SK-MEL-5 (cell line): ENCODE data around the gene SCGB2B2. TPM values are rescaled to one million over a fixed set of nuclear protein-coding genes. Genes with fewer than 3 reads are reported as not detected.
"Not testable (repeated sequence)": the region's sequence is repeated elsewhere in the genome, so short reads cannot be mapped to it uniquely, and the experiment has no call there.

Experiments used
- DNase-seq: peaks from one replicate; pipeline ENCODE4 v3.0.0-alpha.2; 2016; ENCODE audit warnings: low read depth, low spot score
- in situ Hi-C: cut with HindIII; loops from 2 replicates; pipeline ENCODE4 v1.10.0; 2016; ENCODE audit warnings: low sequenced_read_pairs, high pct_unique_total_duplicates, low pct_unique_long_range_greater_than_20kb
- polyA plus RNA-seq, 2 experiments: library from polyadenylated mRNA; depleted of rRNA; stranded (reverse); fragments of >200 nt; gene quantifications; 2 replicates each; pipeline ENCODE4 v1.2.3, GENCODE V29; 2015
- total RNA-seq: library from RNA; depleted of rRNA; stranded (reverse); fragments of >200 nt; shearing (Covaris generic); gene quantifications from 2 replicates; pipeline ENCODE4 v1.2.3, GENCODE V29; 2014; rRNA removed

Gene SCGB2B2
- total RNA-seq, result not detected in 2 replicates
- polyA plus RNA-seq (2015; cell fraction: cytosol; rRNA removed), result not detected in 2 replicates
- not detected in 2 replicates for polyA plus RNA-seq (2015; cell fraction: nucleus; rRNA removed)

DNA sequence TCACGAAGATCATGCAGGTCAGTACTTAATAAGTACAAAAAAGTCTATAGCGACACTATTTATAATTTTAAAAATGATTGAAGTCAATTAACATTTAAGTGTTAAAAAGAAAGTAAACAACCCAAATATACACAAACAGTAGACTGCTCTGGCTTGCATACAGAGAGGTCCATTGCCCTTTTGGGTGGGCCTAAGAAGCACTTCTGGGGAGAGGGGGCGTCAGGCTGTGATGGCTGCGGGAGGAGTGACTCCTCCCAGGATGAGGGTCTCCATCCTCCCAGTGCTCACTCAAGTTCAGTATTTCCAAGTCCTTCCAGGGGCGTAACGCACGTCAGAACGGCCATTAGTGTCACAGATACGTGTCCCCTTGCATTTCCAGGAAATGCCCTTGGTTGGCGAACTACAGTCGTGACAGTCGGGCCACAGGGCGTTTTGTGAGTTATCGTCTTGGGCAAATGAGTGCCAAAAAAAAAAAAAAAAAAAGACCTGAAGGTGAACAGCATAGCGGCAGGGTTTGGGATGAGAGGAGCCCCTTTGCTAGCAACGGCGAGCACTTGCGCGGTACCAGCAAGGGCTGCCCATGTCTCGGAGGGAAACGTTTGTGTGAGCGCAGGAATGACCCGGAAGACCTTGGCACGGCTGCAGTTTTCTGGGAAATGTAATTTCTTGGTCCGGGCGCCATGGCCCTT, at the start of gene SCGB2B2:
TSS of gene SCGB2B2 (minus strand) at position 463 of the 689 bp plus-strand sequence. CDS start 82,596 bp downstream, outside the sequence.
- peak; percentile 80 for DNase-seq
- in situ Hi-C loops, result no loop called here

- in situ Hi-C loops, result no loop called here
- DNase-seq, result no peak
These were observed 48.4 kb upstream of the SCGB2B2 start for GRCh38 chr19:34725400-34725799.

- DNase-seq, result no peak
- in situ Hi-C loops, result no loop called here
These were observed 45.4 kb upstream of the SCGB2B2 start for GRCh38 chr19:34722353-34722752.

- in situ Hi-C loops, result no loop called here
- DNase-seq, result no peak
These were observed 38.4 kb upstream of the SCGB2B2 start for GRCh38 chr19:34715357-34715756.

DNA sequence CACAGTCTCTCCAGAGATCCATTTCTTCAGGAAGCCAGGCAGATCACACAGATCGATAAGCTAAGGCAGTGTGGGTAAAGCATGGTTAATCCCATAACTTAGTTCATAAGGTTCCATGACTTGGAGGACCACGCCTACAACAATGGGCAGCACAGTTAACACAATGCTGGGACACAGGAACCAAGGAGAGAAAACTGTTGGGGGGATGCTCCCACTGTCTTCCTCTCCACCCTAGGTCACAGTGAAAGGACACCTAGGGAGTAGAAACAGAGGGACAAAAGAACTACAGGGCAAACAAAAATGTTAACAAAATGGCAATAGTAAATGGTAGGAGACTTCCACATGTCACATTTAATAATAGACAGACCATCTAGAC, 36.3 kb upstream of the SCGB2B2 start:
- no peak for DNase-seq
- in situ Hi-C loops, result no loop called here

- peak; percentile 79 for DNase-seq
- in situ Hi-C loops, result no loop called here
These were observed 35.7 kb upstream of the SCGB2B2 start for GRCh38 chr19:34712395-34713261.

- in situ Hi-C loops, result no loop called here
These were observed 34.9 kb upstream of the SCGB2B2 start for GRCh38 chr19:34711890-34712289.

GRCh38 chr19:34707661-34708060, 30.7 kb upstream of the SCGB2B2 start:
- in situ Hi-C loops, result no loop called here
- no peak for DNase-seq

More at GRCh38 chr19:34711890-34712289, 34.9 kb upstream of the SCGB2B2 start:
- no peak for DNase-seq

DNA sequence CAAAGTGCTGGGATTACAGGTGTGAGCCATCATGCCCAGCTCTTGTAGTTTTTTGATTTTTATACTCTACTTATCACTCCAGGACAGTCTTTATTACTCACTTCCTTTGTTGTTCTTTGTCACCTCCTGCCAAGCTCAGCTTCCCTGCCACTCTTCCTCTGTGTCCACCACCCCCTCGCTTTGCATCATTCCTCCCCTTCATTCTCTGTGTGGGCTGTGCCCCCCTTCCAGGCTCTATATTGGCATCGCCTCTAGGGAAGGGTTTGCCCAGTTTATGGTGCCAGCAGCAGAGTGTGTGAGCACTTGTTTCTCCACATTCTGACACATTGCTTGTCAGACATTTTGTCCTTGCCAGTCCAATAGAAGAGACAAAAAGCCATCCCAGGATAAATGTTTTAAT, 15.6 kb upstream of the SCGB2B2 start:
- DNase-seq, result no peak
- in situ Hi-C loops, result no loop called here

GRCh38 chr19:34690372-34690771, 13.4 kb upstream of the SCGB2B2 start:
- DNase-seq, result no peak
- in situ Hi-C loops, result no loop called here

GRCh38 chr19:34688592-34688991, 11.6 kb upstream of the SCGB2B2 start:
- no peak for DNase-seq
- in situ Hi-C loops, result no loop called here

DNA sequence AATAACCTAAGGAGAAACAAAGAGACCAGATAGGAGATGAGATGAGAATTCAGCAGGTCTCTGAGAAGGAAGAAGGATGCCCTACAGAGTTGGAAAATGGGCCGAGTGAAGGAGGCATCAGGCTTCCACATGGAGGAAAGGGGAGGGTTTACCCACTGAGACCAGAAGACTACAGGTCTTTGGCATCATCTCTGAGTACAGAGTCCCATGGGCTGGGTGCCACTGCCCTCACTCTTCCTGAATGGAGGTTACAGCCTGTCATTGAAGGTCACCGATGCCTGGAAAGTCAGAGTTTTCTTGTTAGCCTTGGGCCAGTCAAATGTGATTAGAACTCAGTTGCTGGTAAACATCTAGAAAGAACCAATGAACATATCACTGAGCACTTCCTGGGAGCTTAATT, 10.4 kb upstream of the SCGB2B2 start:
- in situ Hi-C loops, result no loop called here
- DNase-seq, result no peak

GRCh38 chr19:34686455-34686854, 9.5 kb upstream of the SCGB2B2 start:
- DNase-seq, result no peak
- in situ Hi-C loops, result no loop called here

DNA sequence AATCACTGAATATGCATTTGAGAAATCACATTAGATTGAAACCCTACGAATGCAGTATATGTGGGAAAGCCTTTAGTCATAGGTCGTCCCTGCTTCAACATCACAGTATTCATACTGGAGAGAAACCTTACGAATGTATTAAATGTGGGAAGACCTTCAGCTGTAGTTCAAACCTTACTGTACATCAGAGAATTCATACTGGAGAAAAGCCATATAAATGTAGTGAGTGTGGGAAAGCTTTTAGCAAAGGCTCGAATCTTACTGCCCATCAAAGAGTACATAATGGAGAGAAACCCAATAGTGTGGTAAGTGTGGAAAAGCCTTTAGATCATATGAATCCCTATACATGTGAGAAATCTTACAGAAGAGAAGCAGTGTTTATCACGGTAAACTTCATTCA, 8.3 kb upstream of the SCGB2B2 start:
- DNase-seq, in situ Hi-C loops: not testable (repeated sequence)

DNA sequence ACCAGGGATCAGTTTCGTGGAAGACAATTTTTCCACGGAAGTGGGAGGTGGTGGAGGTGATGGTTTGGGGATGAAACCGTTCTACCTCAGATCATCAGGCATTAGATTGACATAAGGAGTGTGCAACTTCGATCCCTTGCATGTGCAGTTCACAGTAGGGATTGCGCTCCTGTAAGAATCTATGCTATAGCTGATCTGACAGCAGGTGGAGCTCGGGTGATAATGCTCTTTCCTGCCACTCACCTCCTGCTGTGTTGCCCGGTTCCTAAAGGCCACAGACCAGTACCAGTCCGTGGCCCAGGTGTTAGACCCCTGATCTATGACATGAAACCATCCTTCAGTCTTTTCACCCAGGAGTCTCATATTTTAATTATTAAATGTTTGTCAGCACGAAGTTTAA, 4.5 kb upstream of the SCGB2B2 start:
- in situ Hi-C loops, result no loop called here
- no peak for DNase-seq

GRCh38 chr19:34678421-34678820, 1.5 kb upstream of the SCGB2B2 start:
- no peak for DNase-seq
- in situ Hi-C loops, result no loop called here

GRCh38 chr19:34678085-34678412, 1.1 kb upstream of the SCGB2B2 start:
- in situ Hi-C loops, result no loop called here
- DNase-seq, result no peak

DNA sequence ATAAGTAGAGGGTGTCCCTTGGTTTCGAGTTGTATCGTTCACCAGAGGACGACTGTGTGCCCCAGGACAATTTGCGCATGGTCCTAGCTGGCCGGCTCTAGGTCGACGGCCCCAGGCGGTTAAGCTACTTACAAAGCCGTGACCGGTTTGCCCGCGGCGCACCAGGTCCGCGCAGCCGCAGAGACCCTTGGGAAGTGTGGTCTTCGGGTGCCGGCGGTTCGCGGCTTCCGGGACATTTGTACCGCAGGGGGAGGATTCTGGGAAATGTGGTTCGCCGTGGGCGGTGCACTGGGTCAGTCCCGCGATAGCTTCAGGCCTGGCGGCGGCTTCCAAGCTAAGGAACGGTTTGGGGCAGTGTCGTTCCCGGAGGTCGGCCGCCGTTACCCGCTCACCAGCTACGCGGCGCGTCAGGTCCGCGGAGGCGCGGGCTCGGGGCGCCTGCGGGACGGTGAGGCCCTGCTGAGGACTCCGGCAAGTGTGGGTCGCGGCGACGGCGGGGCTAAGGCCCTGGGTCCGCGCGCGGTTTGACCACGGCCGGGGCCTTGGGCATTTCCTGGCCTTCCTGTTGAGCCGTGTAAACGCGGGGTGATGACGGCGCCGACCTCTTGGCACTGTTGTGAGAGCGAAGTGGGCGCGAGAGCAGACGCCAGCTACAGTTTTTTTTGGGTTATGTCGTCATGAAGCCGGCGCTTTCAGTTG, 576 bp upstream of the SCGB2B2 start, which contains the start of gene ZNF302:
TSS of gene ZNF302 (plus strand) at position 293 of the 699 bp plus-strand sequence. CDS start 1,127 bp downstream, outside the sequence.
- in situ Hi-C loops, result no loop called here
- peak; percentile 93 for DNase-seq
